A549 (cell line): ENCODE results near the gene RNF145. TPM values are rescaled to one million over a fixed set of nuclear protein-coding genes. Genes with fewer than 3 reads are reported as not detected.

Experiments used
- ATAC-seq, 2 experiments: fragments of 200-7000 bp in 1 of 2; fragments of >200 bp in 1 of 2; cut with Nextera tagmentation in 1 of 2; cut with Tn5 transposase in 1 of 2; 3 replicates each; pipeline versions ENCODE4 v1.8.0 to v1.9.1; 2018 to 2020; ENCODE audit warnings: mild to moderate bottlenecking in 1 of 2, moderate library complexity in 1 of 2
- CTCF ChIA-PET: fragments of 300-600 bp; sonication (Branson Sonifier 250); formaldehyde crosslinking; extraction: SDS; loops from one replicate; lab custom pipeline; 2021; ENCODE audit warnings: antibody characterized with exemption, inconsistent platforms; lab: Yijun Ruan, JAX
- POLR2A ChIA-PET: fragments of 350-600 bp; formaldehyde crosslinking; extraction: SDS; loops from one replicate; lab custom pipeline; 2021; ENCODE audit warnings: antibody characterized with exemption, inconsistent platforms; lab: Yijun Ruan, JAX
- DNase-seq, 2 experiments: peaks; one replicate each; pipeline versions ENCODE4 v3.0.0 to v3.0.0-alpha.2; 2011 to 2016; ENCODE audit warnings: low read depth in 1 of 2, low spot score in 1 of 2
- FAIRE-seq: peaks from 2 replicates; lab custom pipeline; 2011; peaks lifted over from hg19 to GRCh38; lab: Jason Lieb, UNC
- H3K27ac ChIP-seq, 2 experiments: fragments of >200 bp; sonication (Bioruptor Twin); formaldehyde crosslinking; 3 replicates each; pipeline ENCODE4 v1.5.1; 2016 to 2017
- H3K4me1 ChIP-seq: fragments of >200 bp; sonication (Bioruptor Twin); formaldehyde crosslinking; 3 replicates; pipeline ENCODE4 v1.6.1; 2016
- H3K4me2 ChIP-seq: fragments of >200 bp; sonication (Bioruptor Twin); formaldehyde crosslinking; 3 replicates; pipeline ENCODE4 v1.6.1; 2016
- H3K4me3 ChIP-seq: fragments of >200 bp; sonication (Bioruptor Twin); formaldehyde crosslinking; 3 replicates; pipeline ENCODE4 v1.5.1; 2016
- H3K9me3 ChIP-seq: fragments of >200 bp; sonication (Bioruptor Twin); formaldehyde crosslinking; 3 replicates; pipeline ENCODE4 v1.6.1; 2016
- ATOH8 ChIP-seq: fragments of 250-450 bp; sonication (Bioruptor Pico); IDR thresholded peaks from 2 replicates; pipeline ENCODE4 v1.5.0; 2020; ENCODE audit warnings: low read depth, mild to moderate bottlenecking, moderate library complexity
- BCL3 ChIP-seq: fragments of >200 bp; sonication (Bioruptor Twin); formaldehyde crosslinking; IDR thresholded peaks from 3 replicates; pipeline ENCODE4 v1.6.1; 2016
- CBX2 ChIP-seq: fragments of 200-600 bp; sonication (generic); IDR thresholded peaks from 2 replicates; pipeline ENCODE4 v1.6.1; 2016; ENCODE audit warnings: low read depth, mild to moderate bottlenecking, borderline replicate concordance
- CEBPB ChIP-seq, 2 experiments: fragments of >200 bp in 1 of 2; sonication (Bioruptor Twin) in 1 of 2; formaldehyde crosslinking in 1 of 2; IDR thresholded peaks; 2 replicates each; pipeline ENCODE4 v1.6.1; 2012 to 2016
- E2F6 ChIP-seq: IDR thresholded peaks from 2 replicates; pipeline ENCODE4 v1.6.1; 2012; ENCODE audit warnings: low read depth, borderline replicate concordance
- EHF ChIP-seq: fragments of 250-450 bp; sonication (Bioruptor Pico); IDR thresholded peaks from 2 replicates; pipeline ENCODE4 v1.5.0; 2020; ENCODE audit warnings: mild to moderate bottlenecking
- EP300 ChIP-seq, 2 experiments: fragments of >200 bp; sonication (Bioruptor Twin); formaldehyde crosslinking; IDR thresholded peaks; 2 replicates in 1 of 2; 3 replicates in 1 of 2; pipeline ENCODE4 v1.6.1; 2016 to 2017
- FOSB ChIP-seq: fragments of 250-450 bp; sonication (Bioruptor Pico); IDR thresholded peaks from 2 replicates; pipeline ENCODE4 v1.5.0; 2020; ENCODE audit warnings: mild to moderate bottlenecking, moderate library complexity
- FOXS1 ChIP-seq: fragments of 250-450 bp; sonication (Bioruptor Pico); IDR thresholded peaks from 2 replicates; pipeline ENCODE4 v1.5.0; 2020; ENCODE audit warnings: mild to moderate bottlenecking, moderate library complexity
- HDAC2 ChIP-seq: fragments of 200-600 bp; sonication (generic); IDR thresholded peaks from 2 replicates; pipeline ENCODE4 v1.6.1; 2016
- HES2 ChIP-seq: fragments of >200 bp; sonication (Bioruptor Twin); formaldehyde crosslinking; IDR thresholded peaks from 2 replicates; pipeline ENCODE4 v1.6.1; 2016
- HEYL ChIP-seq: fragments of 250-450 bp; sonication (Bioruptor Pico); IDR thresholded peaks from 2 replicates; pipeline ENCODE4 v1.8.0; 2021; ENCODE audit warnings: mild to moderate bottlenecking, moderate library complexity
- HOXA7 ChIP-seq: fragments of 250-450 bp; sonication (Bioruptor Pico); IDR thresholded peaks from 2 replicates; pipeline ENCODE4 v1.5.0; 2020; ENCODE audit warnings: mild to moderate bottlenecking, moderate library complexity
- HOXB13 ChIP-seq: fragments of 250-450 bp; sonication (Bioruptor Pico); IDR thresholded peaks from 2 replicates; pipeline ENCODE4 v1.5.0; 2020; ENCODE audit warnings: low read depth, mild to moderate bottlenecking, moderate library complexity
- HOXB5 ChIP-seq: fragments of 250-450 bp; sonication (Bioruptor Pico); IDR thresholded peaks from 2 replicates; pipeline ENCODE4 v1.5.0; 2020; ENCODE audit warnings: mild to moderate bottlenecking, moderate library complexity
- JUN ChIP-seq, 2 experiments: fragments of >200 bp; sonication (Bioruptor Twin); formaldehyde crosslinking; IDR thresholded peaks; 2 replicates in 1 of 2; 3 replicates in 1 of 2; pipeline ENCODE4 v1.6.1; 2016 to 2017
- JUNB ChIP-seq: fragments of >200 bp; sonication (Bioruptor Twin); formaldehyde crosslinking; IDR thresholded peaks from 2 replicates; pipeline ENCODE4 v1.6.1; 2016
- KDM5A ChIP-seq: fragments of 200-600 bp; sonication (generic); IDR thresholded peaks from 2 replicates; pipeline ENCODE4 v1.6.1; 2016; ENCODE audit warnings: antibody characterized with exemption, mild to moderate bottlenecking
- MAX ChIP-seq: IDR thresholded peaks from 2 replicates; pipeline ENCODE4 v1.6.1; 2012
- MYC ChIP-seq: IDR thresholded peaks from 2 replicates; pipeline ENCODE4 v1.6.1; 2012; ENCODE audit warnings: mild to moderate bottlenecking, inconsistent platforms, low read length, improper control_type of control experiment, borderline replicate concordance
- NFE2L2 ChIP-seq: fragments of 150-350 bp; conservative IDR thresholded peaks from 2 replicates; pipeline ENCODE4 v1.6.1; 2014; ENCODE audit warnings: low read length
- NPAS2 ChIP-seq: fragments of 250-450 bp; sonication (Bioruptor Pico); IDR thresholded peaks from 2 replicates; pipeline ENCODE4 v1.8.0; 2022; ENCODE audit warnings: mild to moderate bottlenecking, moderate library complexity, borderline replicate concordance
- NR3C1 ChIP-seq: fragments of >200 bp; sonication (Bioruptor Twin); formaldehyde crosslinking; IDR thresholded peaks from 3 replicates; pipeline ENCODE4 v1.6.1; 2017
- PBX3 ChIP-seq: IDR thresholded peaks from 2 replicates; pipeline ENCODE4 v1.6.1; 2012
- PHF8 ChIP-seq: fragments of 200-600 bp; sonication (generic); IDR thresholded peaks from 2 replicates; pipeline ENCODE4 v1.6.1; 2016; ENCODE audit warnings: low read depth, mild to moderate bottlenecking, antibody characterized with exemption, moderate library complexity, borderline replicate concordance
- POLR2A ChIP-seq: IDR thresholded peaks from 2 replicates; pipeline ENCODE4 v1.6.1; 2012; ENCODE audit warnings: mild to moderate bottlenecking, low read length
- RCOR1 ChIP-seq: fragments of 150-350 bp; IDR thresholded peaks from 2 replicates; pipeline ENCODE4 v1.6.1; 2014; ENCODE audit warnings: antibody characterized with exemption, low read length, low read depth
- RNF2 ChIP-seq: fragments of 200-600 bp; sonication (generic); IDR thresholded peaks from 2 replicates; pipeline ENCODE4 v1.6.1; 2016; ENCODE audit warnings: low read depth, mild to moderate bottlenecking, antibody characterized with exemption, moderate library complexity, borderline replicate concordance
- TP53 ChIP-seq: fragments of 250-450 bp; sonication (Bioruptor Pico); IDR thresholded peaks from 2 replicates; pipeline ENCODE4 v1.5.0; 2021; ENCODE audit warnings: mild to moderate bottlenecking, moderate library complexity
- USF2 ChIP-seq: fragments of 450-650 bp; IDR thresholded peaks from 2 replicates; pipeline ENCODE4 v1.6.1; 2014; ENCODE audit warnings: antibody characterized with exemption
- ZC3H11A ChIP-seq: fragments of 450-650 bp; IDR thresholded peaks from 2 replicates; pipeline ENCODE4 v1.6.1; 2014; ENCODE audit warnings: antibody characterized with exemption, mild to moderate bottlenecking
- ZFP36 ChIP-seq: fragments of 450-650 bp; IDR thresholded peaks from 2 replicates; pipeline ENCODE4 v1.6.1; 2014; ENCODE audit warnings: borderline replicate concordance; ENCODE audit not compliant: partially characterized antibody
- ZNF302 ChIP-seq: fragments of 250-450 bp; sonication (Bioruptor Pico); IDR thresholded peaks from 2 replicates; pipeline ENCODE4 v1.9.0; 2021; ENCODE audit warnings: inconsistent platforms, mild to moderate bottlenecking, moderate library complexity
- ZSCAN20 ChIP-seq: fragments of 250-450 bp; sonication (Bioruptor Pico); IDR thresholded peaks from 2 replicates; pipeline ENCODE4 v1.8.0; 2022; ENCODE audit warnings: mild to moderate bottlenecking, moderate library complexity
- WGBS: methylation state at CpG from one replicate; pipeline ENCODE4 v1.1.6; 2017; ENCODE audit errors: missing lambda C conversion rate; 5-methylcytosine and 5-hydroxymethylcytosine counted together
- polyA minus RNA-seq: library from RNA; depleted of rRNA, polyadenylated mRNA; stranded (reverse); fragments of >200 nt; gene quantifications from 2 replicates; pipeline ENCODE4 v1.2.3, GENCODE V29; 2011; rRNA and poly(A)+ RNA removed
- polyA plus RNA-seq, 4 experiments: library from polyadenylated mRNA; depleted of rRNA in 3 of 4; stranded (reverse); fragments of >200 nt; fragmentation: RNase III in 1 of 4; extraction: RNeasy Plus Mini Kit Qiagen cat#74134 plus additional on column Dnase treatment in 1 of 4; gene quantifications; 2 replicates in 3 of 4; 3 replicates in 1 of 4; pipeline ENCODE4 v1.2.3, GENCODE V29; 2011 to 2017

RNF145 gene
- polyA plus RNA-seq (2011; rRNA removed) (122 and 147 TPM in 2 replicates), polyA plus RNA-seq (2017; fragmentation: RNase III; extraction: RNeasy Plus Mini Kit Qiagen cat#74134 plus additional on column Dnase treatment) (120 to 146 TPM (median 137 TPM) in 3 replicates), polyA minus RNA-seq (82.2 and 83.3 TPM in 2 replicates)
- 38.4 and 45.0 TPM in 2 replicates for polyA plus RNA-seq (2012; cell fraction: cytosol; rRNA removed)
- polyA plus RNA-seq (2012; cell fraction: nucleus; rRNA removed), result 20.9 and 43.9 TPM in 2 replicates

- H3K4me3 ChIP-seq, result peak within 1 kb of the TSS; percentile 77
- POLR2A ChIA-PET, result interaction anchor here (1.9 to 2.3 kb wide), 2 partner anchors 31 to 53 kb away, joined by 5 to 14 read pairs; no protein-coding TSS in a partner anchor
- 0% methylated on average over 7 of the region's 65 CpGs for WGBS
- FAIRE-seq, result no peak
- peak within 1 kb of the TSS; percentile 94 for H3K4me2 ChIP-seq
- peak within 1 kb of the TSS; percentile 97 to 100 for H3K27ac ChIP-seq
- TF ChIP-seq FOSB (CRISPR knock-in tag) (peak; percentile 47; the same call in 1 of the 2 replicates), ATOH8 (CRISPR knock-in tag) (peak; percentile 82), EHF (CRISPR knock-in tag) (peak; percentile 66; the same call in 1 of the 2 replicates), HEYL (CRISPR knock-in tag) (peak; percentile 39; the same call in 1 of the 2 replicates), NPAS2 (CRISPR knock-in tag) (peak; percentile 68; the same call in 1 of the 2 replicates), KDM5A (no peak), JUNB (no peak), HES2 (no peak), PBX3 (no peak), HOXA7 (CRISPR knock-in tag) (no peak), PHF8 (no peak), CEBPB (IDR thresholded peaks at IDR 0.05) (no peak), USF2 (peak; percentile 84), JUN (IDR thresholded peaks at IDR 0.05) (peak; percentile 40 to 67; a peak in 4 of 5 replicates), NR3C1 (no peak), RNF2 (peak; percentile 69; the same call in 1 of the 2 replicates), NFE2L2 (no peak), CBX2 (no peak), HOXB13 (CRISPR knock-in tag) (peak; percentile 87), ZNF302 (CRISPR knock-in tag) (no peak), MYC (peak; percentile 95), ZSCAN20 (CRISPR knock-in tag) (no peak), EP300 (IDR thresholded peaks at IDR 0.05) (no peak), POLR2A (peak; percentile 45; the same call in 1 of the 2 replicates), ZC3H11A (no peak), ZFP36 (no peak), FOXS1 (CRISPR knock-in tag) (peak; percentile 22; the same call in 1 of the 2 replicates), HOXB5 (CRISPR knock-in tag) (peak; percentile 48; the same call in 1 of the 2 replicates), HDAC2 (0 out of 2 replicates have a peak, but pooled peaks have one; percentile 48), RCOR1 (no peak), TP53 (CRISPR knock-in tag) (peak; percentile 34; the same call in 1 of the 2 replicates), BCL3 (0 out of 3 replicates have a peak, but pooled peaks have one; percentile 47), MAX (peak; percentile 100), E2F6 (peak; percentile 96)
- DNase-seq, result peak; percentile 74 to 86
- CTCF ChIA-PET, result interaction anchor here (2.7 to 4.0 kb wide), 2 partner anchors 11 to 52 kb away, joined by 11 to 22 read pairs; no protein-coding TSS in a partner anchor
- peak; percentile 74 to 80 for ATAC-seq
- H3K9me3 ChIP-seq, result no peaks in the 10 kb centered on the region
- H3K4me1 ChIP-seq, result peaks cover 27% of the 10 kb centered on the region
Observed at GRCh38 chr5:159209438-159210209, at the start of gene RNF145. RNF145 (minus strand) TSS chr5:159209553; CDS start chr5:159203617, 5,936 bp downstream.
